ENCODE data around the gene CAPN15.

Gene CAPN15

DNA sequence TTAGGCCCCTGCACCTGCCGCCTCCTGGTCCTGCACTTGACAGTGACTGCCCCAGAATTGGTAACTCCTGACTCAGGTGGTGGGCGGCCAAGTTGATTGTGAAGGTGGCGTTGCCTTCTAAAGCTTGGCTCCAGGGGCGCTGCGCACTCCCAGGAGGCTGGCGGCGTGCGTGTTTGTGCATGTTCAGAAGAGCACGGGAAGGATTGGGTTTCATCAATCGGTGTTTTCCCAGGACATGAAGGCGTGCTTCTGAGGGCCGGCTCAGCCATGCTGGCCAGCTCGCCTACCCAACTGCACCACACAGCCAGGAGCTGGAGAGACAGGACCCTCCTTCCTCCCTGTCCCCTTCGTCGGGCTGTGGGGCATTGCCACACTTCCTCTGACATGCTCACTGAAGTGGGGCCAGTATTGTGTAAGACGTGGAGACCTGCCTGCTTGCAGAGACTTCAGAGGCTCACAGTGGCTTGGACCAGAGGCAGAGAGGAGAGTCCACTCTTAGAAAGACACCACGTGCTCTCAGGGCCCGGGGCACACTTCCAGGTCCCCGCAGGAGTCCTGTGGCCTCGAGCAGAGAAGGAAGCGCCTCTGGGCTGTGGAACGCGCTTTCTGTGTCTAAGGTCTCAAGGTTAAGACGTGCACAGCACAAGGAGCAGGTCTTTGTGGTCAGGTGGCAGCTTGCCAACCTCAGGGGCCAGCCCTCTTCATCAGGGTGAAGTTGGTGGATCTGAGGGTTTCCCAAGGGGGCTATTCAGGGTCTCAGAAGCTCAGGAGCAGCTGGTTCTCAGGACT is 65.2 kb downstream of the CAPN15 start:
- Histone ChIP-seq H3K9me3 (ENCODE audit: insufficient read depth, low read depth, low read length) (no peaks in the 10 kb centered on the region), H3K4me3 (ENCODE audit: low read length, poor library complexity, severe bottlenecking) (peak overlapping the region; percentile 60), H3K27me3 (ENCODE audit: insufficient read depth, low read length, poor library complexity, severe bottlenecking) (no peaks in the 10 kb centered on the region), H3K9me2 (replicated peaks; ENCODE audit: low read depth, low read length) (no peaks in the 10 kb centered on the region), H3K36me3 (ENCODE audit: insufficient read depth, low read length) (no peaks in the 10 kb centered on the region), H3K4me1 (ENCODE audit: insufficient read depth, low read length, poor library complexity, severe bottlenecking) (peaks cover 25% of the 10 kb centered on the region), H2AFZ (ENCODE audit: low read length) (no peak overlapping the region), H3K4me2 (ENCODE audit: low read depth, low read length, poor library complexity, severe bottlenecking) (peak overlapping the region; percentile 85), H4K20me1 (ENCODE audit: insufficient read depth, low read length, poor library complexity, severe bottlenecking) (peaks cover 6% of the 10 kb centered on the region), H3F3A (ENCODE audit: low read depth) (no peaks in the 10 kb centered on the region), H3K9ac (ENCODE audit: low read depth, low read length, poor library complexity, severe bottlenecking) (peak overlapping the region; percentile 62), H3K79me2 (ENCODE audit: insufficient read depth, low read length) (peaks cover 57% of the 10 kb centered on the region; the same call in 1 of the 2 replicates)
- TF ChIP-seq, protein P1, sequence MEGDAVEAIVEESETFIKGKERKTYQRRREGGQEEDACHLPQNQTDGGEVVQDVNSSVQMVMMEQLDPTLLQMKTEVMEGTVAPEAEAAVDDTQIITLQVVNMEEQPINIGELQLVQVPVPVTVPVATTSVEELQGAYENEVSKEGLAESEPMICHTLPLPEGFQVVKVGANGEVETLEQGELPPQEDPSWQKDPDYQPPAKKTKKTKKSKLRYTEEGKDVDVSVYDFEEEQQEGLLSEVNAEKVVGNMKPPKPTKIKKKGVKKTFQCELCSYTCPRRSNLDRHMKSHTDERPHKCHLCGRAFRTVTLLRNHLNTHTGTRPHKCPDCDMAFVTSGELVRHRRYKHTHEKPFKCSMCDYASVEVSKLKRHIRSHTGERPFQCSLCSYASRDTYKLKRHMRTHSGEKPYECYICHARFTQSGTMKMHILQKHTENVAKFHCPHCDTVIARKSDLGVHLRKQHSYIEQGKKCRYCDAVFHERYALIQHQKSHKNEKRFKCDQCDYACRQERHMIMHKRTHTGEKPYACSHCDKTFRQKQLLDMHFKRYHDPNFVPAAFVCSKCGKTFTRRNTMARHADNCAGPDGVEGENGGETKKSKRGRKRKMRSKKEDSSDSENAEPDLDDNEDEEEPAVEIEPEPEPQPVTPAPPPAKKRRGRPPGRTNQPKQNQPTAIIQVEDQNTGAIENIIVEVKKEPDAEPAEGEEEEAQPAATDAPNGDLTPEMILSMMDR (conservative IDR thresholded peaks at IDR 0.05; ENCODE audit: low read length) = no peak
- no peak for TF ChIP-seq EZH2phosphoT487 (IDR thresholded peaks at IDR 0.05; ENCODE audit: borderline replicate concordance)

DNA sequence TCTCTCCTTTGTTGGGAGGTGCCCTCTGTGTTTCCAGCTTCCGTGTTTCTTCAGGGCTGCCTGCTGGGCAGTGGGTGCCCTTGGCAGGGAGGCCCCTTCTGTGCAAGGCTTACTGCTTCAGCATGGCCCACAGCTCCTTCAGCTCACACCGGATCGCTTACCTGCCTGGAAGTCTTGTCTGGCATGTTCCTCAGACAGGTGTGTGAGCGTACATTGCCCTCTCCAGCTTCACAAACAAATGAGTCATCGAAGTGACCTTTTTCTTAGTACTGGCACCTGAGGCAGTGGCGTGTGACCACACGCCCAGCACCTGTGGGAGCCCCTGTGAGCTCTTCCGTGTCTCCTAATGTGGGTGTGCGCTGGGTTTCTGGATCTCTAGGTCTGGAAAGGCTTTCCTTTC is 65.9 kb downstream of the CAPN15 start:
- Histone ChIP-seq H3K9me3 (ENCODE audit: insufficient read depth, low read depth, low read length) (no peaks in the 10 kb centered on the region), H3K4me3 (ENCODE audit: low read length, poor library complexity, severe bottlenecking) (peak overlapping the region; percentile 60), H3K4me2 (ENCODE audit: low read depth, low read length, poor library complexity, severe bottlenecking) (peak overlapping the region; percentile 85), H3K36me3 (ENCODE audit: insufficient read depth, low read length) (no peaks in the 10 kb centered on the region), H3K79me2 (ENCODE audit: insufficient read depth, low read length) (peaks cover 54% of the 10 kb centered on the region; the same call in 1 of the 2 replicates), H3K9ac (ENCODE audit: low read depth, low read length, poor library complexity, severe bottlenecking) (peak overlapping the region; percentile 62), H3K9me2 (replicated peaks; ENCODE audit: low read depth, low read length) (no peaks in the 10 kb centered on the region), H3K4me1 (ENCODE audit: insufficient read depth, low read length, poor library complexity, severe bottlenecking) (peaks cover 25% of the 10 kb centered on the region), H4K20me1 (ENCODE audit: insufficient read depth, low read length, poor library complexity, severe bottlenecking) (peaks cover 6% of the 10 kb centered on the region), H3K27me3 (ENCODE audit: insufficient read depth, low read length, poor library complexity, severe bottlenecking) (no peaks in the 10 kb centered on the region), H2AFZ (ENCODE audit: low read length) (no peak overlapping the region), H3F3A (ENCODE audit: low read depth) (no peaks in the 10 kb centered on the region)
- TF ChIP-seq EZH2phosphoT487 (IDR thresholded peaks at IDR 0.05; ENCODE audit: borderline replicate concordance) = no peak
- TF ChIP-seq, protein P1 (conservative IDR thresholded peaks at IDR 0.05; ENCODE audit: low read length) = no peak

DNA sequence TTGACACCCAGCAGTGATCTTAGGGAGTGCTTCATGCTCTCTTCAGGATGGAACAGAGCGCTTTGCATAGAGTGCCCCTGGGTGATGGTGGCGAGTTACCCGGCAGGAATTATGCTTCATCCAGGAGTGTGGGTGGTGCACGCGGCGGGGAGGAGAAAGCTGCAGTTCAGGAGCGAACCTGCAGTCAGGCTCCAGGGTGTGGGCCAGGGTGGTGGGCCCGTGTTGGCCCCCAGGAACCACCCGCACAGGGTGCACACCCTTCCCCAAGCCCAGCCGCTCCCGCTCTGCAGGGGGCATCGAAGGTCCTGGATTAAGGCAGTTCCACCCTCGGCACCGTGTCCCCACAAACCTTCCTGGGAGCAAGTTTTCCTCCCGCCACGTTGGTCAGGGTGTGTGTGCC is 66.3 kb downstream of the CAPN15 start:
- no peaks in the 10 kb centered on the region for H3F3A ChIP-seq (ENCODE audit: low read depth)
- peaks cover 6% of the 10 kb centered on the region for H4K20me1 ChIP-seq (ENCODE audit: insufficient read depth, low read length, poor library complexity, severe bottlenecking)
- TF ChIP-seq EZH2phosphoT487 (IDR thresholded peaks at IDR 0.05; ENCODE audit: borderline replicate concordance) = no peak
- H2AFZ ChIP-seq (ENCODE audit: low read length) = no peak overlapping the region
- H3K9me2 ChIP-seq (replicated peaks; ENCODE audit: low read depth, low read length) = no peaks in the 10 kb centered on the region
- H3K9ac ChIP-seq (ENCODE audit: low read depth, low read length, poor library complexity, severe bottlenecking) = peak overlapping the region; percentile 62
- no peaks in the 10 kb centered on the region for H3K36me3 ChIP-seq (ENCODE audit: insufficient read depth, low read length)
- no peak overlapping the region for H3K4me3 ChIP-seq (ENCODE audit: low read length, poor library complexity, severe bottlenecking)
- H3K9me3 ChIP-seq (ENCODE audit: insufficient read depth, low read depth, low read length) = no peaks in the 10 kb centered on the region
- H3K4me2 ChIP-seq (ENCODE audit: low read depth, low read length, poor library complexity, severe bottlenecking) = peak overlapping the region; percentile 85
- peaks cover 25% of the 10 kb centered on the region for H3K4me1 ChIP-seq (ENCODE audit: insufficient read depth, low read length, poor library complexity, severe bottlenecking)
- peaks cover 54% of the 10 kb centered on the region; the same call in 1 of the 2 replicates for H3K79me2 ChIP-seq (ENCODE audit: insufficient read depth, low read length)
- H3K27me3 ChIP-seq (ENCODE audit: insufficient read depth, low read length, poor library complexity, severe bottlenecking) = no peaks in the 10 kb centered on the region

All from Loucy (cell line).